HL-60 (cell line): ENCODE measurements around the gene STKLD1.

Source experiments
- CTCF ChIP-seq: IDR thresholded peaks from one replicate; pipeline ENCODE4 v1.5.1; 2011; ENCODE audit warnings: low read length, control low read depth, inconsistent platforms; ENCODE audit not compliant: insufficient read depth
- GABPA ChIP-seq: IDR thresholded peaks from 2 replicates; pipeline ENCODE4 v1.6.1; 2012; ENCODE audit warnings: low read depth
- POLR2AphosphoS5 ChIP-seq: IDR thresholded peaks from 2 replicates; pipeline ENCODE4 v1.6.1; 2012; ENCODE audit warnings: low read depth
- REST ChIP-seq: IDR thresholded peaks from 2 replicates; pipeline ENCODE4 v1.6.1; 2012; ENCODE audit warnings: low read depth; ENCODE audit not compliant: insufficient replicate concordance
- SPI1 ChIP-seq: IDR thresholded peaks from 2 replicates; pipeline ENCODE4 v1.6.1; 2012; ENCODE audit warnings: low read depth, mild to moderate bottlenecking, borderline replicate concordance

GRCh38 chr9:133367221-133367620 is 8.9 kb upstream of the STKLD1 start:
- TF ChIP-seq CTCF = no peak
- TF ChIP-seq GABPA = no peak
- TF ChIP-seq POLR2AphosphoS5 = no peak
- no peak for TF ChIP-seq SPI1
- TF ChIP-seq REST = no peak
